ENCODE results near the gene ZNF343. TPM values are rescaled to one million over a fixed set of nuclear protein-coding genes. Genes with fewer than 3 reads are reported as not detected.

Gene ZNF343
- total and polyA plus RNA-seq, 2 of the 8 experiments (the other 6 are each of a cell fraction or from before 2014, with no cell fraction given) = 1.8 to 5.0 TPM

GRCh38 chr20:2528671-2529271, 20.1 kb upstream of the ZNF343 start (continued):
- TF ChIP-seq ATF3 (IDR thresholded peaks at IDR 0.05; ENCODE audit: insufficient read depth, low read depth, low read length) (no peak), SAP30 (IDR thresholded peaks at IDR 0.05; ENCODE audit: insufficient read depth, insufficient replicate concordance, low read length) (no peak)

All from H1 (cell line).